NCI-H345 (cell line): ENCODE measurements around the gene CLCN6.

ENCODE experiments used
- DNase-seq: peaks from one replicate; lab custom pipeline; 2025; lab: John Stamatoyannopoulos, UW

Gene CLCN6

DNA sequence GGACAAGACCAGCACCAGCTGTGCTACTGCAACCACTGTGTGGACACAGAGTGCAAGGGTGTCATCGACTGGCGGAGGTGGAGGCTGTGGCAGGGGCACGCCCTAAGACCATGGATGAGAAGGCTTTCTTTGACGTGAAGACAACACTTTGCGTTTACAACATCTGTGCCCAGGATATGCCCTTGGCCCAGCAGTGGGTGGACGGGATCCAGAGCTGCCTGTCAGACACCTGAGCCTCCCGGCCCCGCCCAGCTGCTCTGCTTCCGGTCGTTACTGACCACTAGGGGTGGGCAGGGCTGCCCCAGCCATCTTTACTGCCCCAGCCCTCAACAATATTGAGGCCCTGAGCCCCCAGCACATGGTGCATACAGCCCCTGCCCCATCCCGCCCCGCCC is 74.2 kb downstream of the CLCN6 start:
- no peak for DNase-seq

- no peak for DNase-seq
These were observed 75.1 kb downstream of the CLCN6 start for GRCh38 chr1:11880911-11881748.

DNA sequence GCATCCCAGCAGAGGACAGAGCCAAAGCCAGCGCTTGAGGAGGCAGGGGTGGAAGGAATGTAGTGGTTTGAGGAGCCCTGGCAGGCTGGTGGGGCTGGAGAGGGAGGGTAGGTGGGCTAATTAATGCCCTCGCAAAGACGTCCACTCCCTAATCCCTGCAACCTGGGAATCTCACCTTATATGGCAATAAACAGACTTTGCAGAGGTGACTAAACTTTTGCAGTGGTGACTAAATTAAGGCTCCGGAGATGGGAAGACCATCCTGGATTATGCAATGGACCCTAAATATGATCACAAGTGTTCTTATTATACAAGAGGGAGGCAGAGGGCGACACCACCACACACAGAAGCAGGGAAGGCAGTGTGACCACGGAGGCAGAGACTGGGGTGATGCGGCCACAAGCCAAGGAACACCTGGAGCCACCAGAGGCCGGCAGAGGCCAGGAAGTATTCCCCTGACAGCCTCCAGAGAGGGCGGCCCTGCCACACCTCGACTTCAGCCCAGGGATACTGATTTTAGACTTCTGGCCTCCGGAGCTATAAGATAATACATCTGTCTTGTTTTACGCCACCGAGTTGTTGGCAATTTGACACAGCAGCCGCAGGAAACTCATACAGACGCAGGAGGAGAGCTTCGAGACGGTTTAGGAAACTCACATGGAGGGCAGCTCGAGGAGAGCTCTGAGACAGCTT is 75.9 kb downstream of the CLCN6 start:
- DNase-seq = no peak

GRCh38 chr1:11882814-11883538 is 77.0 kb downstream of the CLCN6 start:
- DNase-seq = no peak

- DNase-seq = no peak
These were observed 79.9 kb downstream of the CLCN6 start for GRCh38 chr1:11885916-11886315.

DNA sequence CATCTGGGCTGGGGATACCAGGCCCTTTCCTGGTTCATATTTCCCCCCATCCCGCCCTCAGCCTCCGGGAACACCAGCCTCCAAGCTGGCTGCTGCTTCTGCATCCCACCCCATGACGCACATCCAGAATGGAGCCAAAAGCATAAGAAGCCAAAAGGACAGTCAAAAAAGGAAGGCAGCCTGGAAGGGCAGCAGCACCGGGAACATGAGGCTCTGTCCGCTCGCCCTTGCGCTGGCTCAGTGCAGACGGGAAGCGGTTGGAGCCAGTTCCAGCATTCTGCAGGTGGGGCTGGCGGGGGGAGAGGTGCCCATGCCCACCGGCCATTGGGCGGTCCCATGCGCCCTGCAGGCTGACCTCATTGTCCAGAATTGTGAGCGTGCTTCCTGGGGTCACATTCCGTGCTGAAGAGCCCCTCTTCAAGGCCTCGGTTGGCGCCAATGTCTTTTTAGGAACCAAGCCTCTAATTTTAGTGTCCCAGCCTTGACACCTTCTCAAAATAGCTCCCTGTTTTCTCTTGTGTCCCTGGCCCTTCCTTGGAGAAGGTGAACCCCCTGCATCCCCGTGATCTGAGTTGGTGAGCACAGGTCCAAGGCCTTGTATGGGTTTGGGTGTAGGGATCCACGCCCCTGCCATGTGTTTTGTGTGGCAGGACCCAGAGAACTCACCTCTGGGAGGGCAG is 81.1 kb downstream of the CLCN6 start:
- DNase-seq = no peak

DNA sequence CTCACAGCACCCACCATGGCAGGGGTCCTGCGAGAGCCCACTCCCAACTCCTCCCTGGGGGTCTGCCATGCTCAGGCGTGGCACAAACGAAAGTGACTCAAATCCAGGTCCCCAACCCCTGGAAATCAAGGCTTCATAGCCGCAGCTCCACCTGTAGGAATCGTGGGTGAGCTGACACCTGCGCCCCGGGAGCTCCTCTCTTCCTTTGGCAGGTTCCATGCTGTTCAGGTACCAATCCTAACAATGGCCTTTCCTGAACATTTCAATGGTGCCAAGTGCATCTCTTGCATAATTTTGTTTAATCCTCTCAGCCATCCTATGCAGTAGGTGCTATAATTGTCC is 81.6 kb downstream of the CLCN6 start:
- DNase-seq = no peak

DNA sequence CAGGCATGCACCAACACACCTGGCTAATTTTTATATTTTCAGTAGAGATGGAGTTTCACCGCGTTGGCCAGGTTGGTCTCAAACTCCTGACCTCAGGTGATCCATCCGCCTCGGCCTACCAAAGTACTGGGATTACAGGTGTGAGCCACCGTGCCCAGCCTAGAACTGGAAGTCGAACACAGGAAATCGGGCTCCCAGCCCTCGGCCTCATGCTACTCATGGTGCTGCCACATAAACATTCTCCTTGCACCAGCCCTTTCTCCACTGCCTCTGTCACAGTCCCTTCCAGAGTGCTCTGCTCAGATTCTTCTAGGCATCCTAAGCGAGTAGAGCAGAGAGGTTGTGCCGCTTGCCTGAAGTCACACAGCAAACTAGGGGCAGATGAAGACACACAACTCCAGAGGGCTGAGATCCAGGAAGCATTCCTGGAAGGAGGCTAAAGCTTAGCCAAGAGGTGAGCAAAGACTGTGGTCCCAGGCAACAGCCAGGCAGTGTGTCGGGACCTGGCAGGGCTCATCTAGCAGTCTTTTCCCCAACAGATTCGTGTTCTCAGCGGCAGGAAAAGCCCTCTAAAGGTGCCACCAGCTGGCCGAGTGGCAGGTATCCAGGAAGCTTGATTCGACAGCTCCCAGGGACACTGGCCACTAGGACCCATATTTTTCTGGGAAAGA is 82.3 kb downstream of the CLCN6 start:
- DNase-seq = no peak

GRCh38 chr1:11888877-11889208 is 82.9 kb downstream of the CLCN6 start:
- DNase-seq = no peak

DNA sequence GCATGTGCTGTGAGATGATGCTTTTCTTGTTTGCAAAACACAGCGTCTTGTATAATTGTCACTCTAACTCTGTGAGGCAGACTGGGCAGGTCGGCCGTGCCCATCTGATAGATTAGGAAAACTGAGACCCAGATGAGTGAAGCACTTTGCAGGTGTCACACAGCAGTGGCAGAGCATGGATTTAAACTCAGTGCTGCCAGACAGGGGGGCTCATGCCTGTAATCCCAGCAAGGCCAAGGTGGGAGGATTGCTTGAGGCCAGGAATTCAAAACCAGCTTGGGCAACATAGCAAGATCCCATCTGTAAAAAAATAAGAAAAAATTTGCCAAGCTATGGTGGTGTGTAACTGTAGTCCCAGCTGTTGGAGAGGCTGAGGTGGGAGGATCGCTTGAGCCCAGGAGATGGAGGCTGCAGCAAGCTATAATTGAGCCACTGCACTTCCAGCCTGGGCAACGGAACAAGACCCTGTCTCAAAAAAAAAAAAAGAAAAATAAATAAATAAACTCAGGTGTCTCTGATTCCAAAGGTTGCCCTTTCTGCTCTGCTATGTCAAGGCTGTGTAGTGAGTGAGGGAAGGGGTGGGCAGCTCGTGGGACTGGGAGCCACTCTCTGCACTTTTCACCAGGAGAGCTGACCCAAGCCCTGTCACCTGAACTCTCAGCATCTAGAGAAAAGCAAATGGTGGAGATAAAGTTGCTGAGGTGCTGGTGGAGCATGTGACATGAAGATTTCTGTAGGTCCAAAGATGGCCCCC is 85.6 kb downstream of the CLCN6 start:
- no peak for DNase-seq
